ENCODE measurements around the gene RPS2.

The RPS2 gene

DNA sequence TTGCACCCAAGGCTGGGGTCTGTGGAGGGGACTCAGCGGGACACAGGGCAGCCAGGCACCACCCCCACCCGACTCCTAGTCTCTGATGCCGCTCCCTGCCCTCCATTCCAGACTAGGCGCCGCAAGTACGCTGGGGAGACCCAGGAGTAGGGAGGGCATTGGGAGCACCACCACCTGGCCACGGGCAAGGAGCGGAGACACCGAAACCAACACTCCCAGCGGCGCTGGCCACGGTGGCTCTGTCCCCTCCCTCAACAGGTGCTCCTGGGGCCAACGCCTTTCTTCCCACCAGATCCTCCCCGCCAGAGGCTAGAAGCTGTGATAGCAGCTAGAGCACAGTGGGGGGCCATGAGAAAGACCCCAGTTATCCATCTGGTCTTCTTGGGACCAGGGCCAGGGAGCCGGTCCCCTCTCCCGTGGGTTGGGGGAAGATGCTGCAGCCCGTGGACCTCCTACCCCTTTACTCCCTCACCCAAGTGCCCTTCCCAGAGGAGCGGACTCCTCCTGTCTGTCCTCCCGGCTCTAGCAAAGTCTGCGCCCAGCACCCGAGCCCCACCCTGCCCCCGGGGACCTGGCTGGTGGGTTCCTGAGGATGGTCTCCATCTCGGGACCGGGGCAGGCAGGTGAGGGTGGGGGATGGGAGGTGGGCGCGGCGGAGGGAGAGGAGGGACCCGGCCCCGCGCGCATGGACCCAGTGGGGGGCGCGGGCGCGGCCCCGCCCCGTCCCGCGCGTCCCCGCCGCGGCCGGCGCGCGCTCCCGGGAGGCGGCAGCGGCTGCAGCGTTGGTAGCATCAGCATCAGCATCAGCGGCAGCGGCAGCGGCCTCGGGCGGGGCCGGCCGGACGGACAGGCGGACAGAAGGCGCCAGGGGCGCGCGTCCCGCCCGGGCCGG lies 24.8 kb upstream of the RPS2 start, which contains the start of gene SYNGR3:
Gene SYNGR3 (plus strand): TSS at position 762 of the 892 bp plus-strand sequence. CDS start 133 bp downstream, outside the sequence.
- ChIA-PET POLR2A (ENCODE audit: low non-redundant PET) (no interaction called here), CTCF (no interaction called here)
- H3K27ac ChIP-seq: no peak within 1 kb of the TSS; the same call in 1 of the 2 replicates
- TF ChIP-seq, protein P1, sequence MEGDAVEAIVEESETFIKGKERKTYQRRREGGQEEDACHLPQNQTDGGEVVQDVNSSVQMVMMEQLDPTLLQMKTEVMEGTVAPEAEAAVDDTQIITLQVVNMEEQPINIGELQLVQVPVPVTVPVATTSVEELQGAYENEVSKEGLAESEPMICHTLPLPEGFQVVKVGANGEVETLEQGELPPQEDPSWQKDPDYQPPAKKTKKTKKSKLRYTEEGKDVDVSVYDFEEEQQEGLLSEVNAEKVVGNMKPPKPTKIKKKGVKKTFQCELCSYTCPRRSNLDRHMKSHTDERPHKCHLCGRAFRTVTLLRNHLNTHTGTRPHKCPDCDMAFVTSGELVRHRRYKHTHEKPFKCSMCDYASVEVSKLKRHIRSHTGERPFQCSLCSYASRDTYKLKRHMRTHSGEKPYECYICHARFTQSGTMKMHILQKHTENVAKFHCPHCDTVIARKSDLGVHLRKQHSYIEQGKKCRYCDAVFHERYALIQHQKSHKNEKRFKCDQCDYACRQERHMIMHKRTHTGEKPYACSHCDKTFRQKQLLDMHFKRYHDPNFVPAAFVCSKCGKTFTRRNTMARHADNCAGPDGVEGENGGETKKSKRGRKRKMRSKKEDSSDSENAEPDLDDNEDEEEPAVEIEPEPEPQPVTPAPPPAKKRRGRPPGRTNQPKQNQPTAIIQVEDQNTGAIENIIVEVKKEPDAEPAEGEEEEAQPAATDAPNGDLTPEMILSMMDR (conservative IDR thresholded peaks at IDR 0.05; ENCODE audit: low read depth): no peak
- DNase-seq (ENCODE audit: low spot score): no peak

DNA sequence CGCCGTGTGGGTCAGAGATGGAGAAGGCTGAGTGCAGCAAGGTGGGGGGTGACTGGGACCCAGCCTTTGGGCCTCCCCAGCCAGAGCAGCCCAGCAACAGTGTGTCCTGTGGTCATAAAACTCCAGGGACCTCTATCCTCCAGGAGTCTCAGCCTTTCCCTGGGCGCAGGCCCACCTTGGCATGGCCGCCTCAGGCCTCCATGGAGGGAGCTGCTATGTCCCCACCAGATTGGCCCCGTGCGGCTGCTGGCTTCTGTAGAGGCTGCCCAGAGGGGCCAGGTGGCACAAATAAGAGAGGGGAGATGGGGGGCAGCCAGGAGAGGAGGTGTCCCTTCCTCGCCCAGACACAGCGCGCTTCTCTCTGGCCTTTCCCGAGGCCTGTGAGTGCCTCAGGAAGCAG lies 22.6 kb upstream of the RPS2 start:
- peak overlapping the region; percentile 15; the same call in 1 of the 2 replicates for H3K27ac ChIP-seq
- ChIA-PET POLR2A (ENCODE audit: low non-redundant PET) (no interaction called here), CTCF (no interaction called here)
- TF ChIP-seq, protein P1 (conservative IDR thresholded peaks at IDR 0.05; ENCODE audit: low read depth): no peak
- no peak for DNase-seq (ENCODE audit: low spot score)

DNA sequence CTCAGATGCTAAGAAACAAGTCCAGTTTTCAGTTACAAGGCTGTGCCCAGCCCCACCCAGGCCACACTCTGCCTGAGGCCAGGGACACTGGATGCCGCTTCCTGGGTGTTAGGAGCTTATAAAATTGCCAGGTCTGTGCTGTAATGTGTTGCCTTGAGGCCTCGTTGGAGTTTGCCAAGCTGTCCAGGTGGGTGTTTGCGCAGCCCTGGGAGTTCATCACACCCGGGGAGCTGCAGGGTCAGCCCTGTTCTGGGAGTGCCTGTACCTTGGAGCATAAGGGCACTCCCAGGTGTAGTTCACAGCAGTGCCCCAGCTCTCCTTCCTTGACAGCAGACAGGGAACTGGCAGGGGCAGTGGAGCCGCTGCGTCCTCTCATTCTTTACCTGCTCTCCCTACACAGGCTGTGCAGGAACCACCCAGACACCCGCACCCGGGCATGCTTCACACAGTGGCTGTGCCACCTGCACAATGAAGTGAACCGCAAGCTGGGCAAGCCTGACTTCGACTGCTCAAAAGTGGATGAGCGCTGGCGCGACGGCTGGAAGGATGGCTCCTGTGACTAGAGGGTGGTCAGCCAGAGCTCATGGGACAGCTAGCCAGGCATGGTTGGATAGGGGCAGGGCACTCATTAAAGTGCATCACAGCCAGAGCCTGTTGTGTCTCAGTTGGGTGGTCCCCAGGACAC lies 21.0 kb upstream of the RPS2 start:
- CTCF ChIA-PET: interaction anchor here (0.6 to 1.6 kb wide), 2 partner anchors 37 to 155 kb away, joined by 3 to 4 read pairs; no protein-coding TSS in a partner anchor
- peak overlapping the region; percentile 73 for H3K27ac ChIP-seq

DNA sequence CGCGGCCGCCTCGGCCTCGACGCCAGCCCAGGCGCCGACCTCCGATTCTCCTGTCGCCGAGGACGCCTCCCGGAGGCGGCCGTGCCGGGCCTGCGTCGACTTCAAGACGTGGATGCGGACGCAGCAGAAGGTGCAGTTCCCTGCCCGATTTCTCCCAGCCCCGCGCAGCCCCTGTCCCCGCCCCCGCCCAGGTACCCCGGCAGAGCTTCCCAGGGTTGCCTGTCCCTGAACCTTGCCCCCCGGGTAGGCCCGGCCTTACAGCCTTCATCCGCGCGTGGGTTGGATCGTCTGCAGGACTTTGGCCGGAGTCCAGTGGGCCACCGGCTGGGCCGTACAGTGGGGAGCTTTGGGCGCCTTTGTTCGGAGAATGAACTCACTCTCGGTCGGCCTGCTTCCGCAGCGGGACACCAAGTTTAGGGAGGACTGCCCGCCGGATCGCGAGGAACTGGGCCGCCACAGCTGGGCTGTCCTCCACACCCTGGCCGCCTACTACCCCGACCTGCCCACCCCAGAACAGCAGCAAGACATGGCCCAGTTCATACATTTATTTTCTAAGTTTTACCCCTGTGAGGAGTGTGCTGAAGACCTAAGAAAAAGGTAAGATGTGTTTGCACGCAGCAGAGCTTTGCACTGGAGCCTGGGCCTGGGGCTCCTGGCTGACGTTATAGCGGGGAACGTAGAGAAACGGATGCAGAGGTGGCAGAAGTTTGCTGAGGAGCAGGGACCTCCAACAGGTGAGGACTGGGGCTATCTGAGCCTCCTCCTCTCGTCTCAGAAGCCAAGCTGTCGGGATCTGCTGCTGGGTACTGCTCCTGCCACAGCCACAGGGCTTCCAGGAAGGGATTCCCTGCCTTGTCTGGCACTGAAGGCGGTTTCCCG lies 20.0 kb upstream of the RPS2 start:
- CTCF ChIA-PET: interaction anchor here (0.6 to 1.6 kb wide), 3 partner anchors 8 to 228 kb away, joined by 3 to 4 read pairs (median 3); no protein-coding TSS in a partner anchor
- peak overlapping the region; percentile 73 for H3K27ac ChIP-seq

More for the DNA sequence above, 21.0 kb upstream of the RPS2 start:
- no peak for DNase-seq (ENCODE audit: low spot score)
- POLR2A ChIA-PET (ENCODE audit: low non-redundant PET): interaction anchor here (0.6 to 0.7 kb wide), 2 partner anchors 23 to 220 kb away, joined by 3 read pairs; no protein-coding TSS in a partner anchor
- TF ChIP-seq, protein P1 (conservative IDR thresholded peaks at IDR 0.05; ENCODE audit: low read depth): no peak

DNA sequence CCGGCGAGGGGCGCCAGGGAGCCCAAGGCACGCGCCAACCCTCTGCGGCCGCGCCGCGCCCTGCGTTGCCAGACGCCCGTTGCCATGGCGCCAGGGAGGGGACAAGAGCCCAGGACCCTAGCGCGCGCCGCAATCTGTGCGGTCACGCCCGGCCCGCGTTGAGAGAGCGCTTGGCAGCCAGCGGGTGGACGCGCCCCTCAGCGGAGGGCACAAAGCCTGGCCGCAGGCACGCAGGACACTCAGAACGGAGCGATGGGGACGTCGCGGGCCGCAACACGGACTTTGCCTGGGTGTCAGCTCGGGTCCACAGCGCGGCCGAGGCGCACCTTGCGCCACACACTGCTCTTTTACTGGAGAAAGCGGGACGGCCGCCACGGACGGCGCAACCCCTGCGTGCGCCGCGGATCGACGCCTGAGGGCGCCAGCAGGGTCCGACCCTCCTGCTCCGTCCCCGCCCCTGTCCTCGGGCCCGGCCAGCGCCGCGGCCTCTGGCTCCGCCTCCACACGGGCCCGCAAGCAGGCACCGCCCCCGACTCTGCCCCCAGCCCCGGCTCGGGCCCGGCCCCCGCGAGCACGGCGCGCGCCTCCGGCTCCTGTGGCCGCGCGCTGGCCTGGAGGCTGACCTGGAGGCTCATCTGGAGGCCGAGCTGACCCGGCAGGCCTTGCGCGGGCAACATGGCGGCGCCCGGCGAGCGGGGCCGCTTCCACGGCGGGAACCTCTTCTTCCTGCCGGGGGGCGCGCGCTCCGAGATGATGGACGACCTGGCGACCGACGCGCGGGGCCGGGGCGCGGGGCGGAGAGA lies 19.1 kb upstream of the RPS2 start, which contains the start of gene GFER:
Gene GFER (plus strand): TSS at position 650 of the 803 bp plus-strand sequence. CDS start 26 bp downstream, at position 676.
- CTCF ChIA-PET: interaction anchor here (0.6 to 1.6 kb wide), 3 partner anchors 39 to 1201 kb away, joined by 3 to 4 read pairs (median 3); no protein-coding TSS in a partner anchor
- POLR2A ChIA-PET (ENCODE audit: low non-redundant PET): interaction anchor here (0.6 to 0.7 kb wide), 2 partner anchors 18 to 57 kb away, joined by 3 read pairs; no protein-coding TSS in a partner anchor
- peak within 1 kb of the TSS; percentile 73 for H3K27ac ChIP-seq
- TF ChIP-seq, protein P1 (conservative IDR thresholded peaks at IDR 0.05; ENCODE audit: low read depth): peak; percentile 40
- DNase-seq (ENCODE audit: low spot score): peak; percentile 93

More for the DNA sequence above, 20.0 kb upstream of the RPS2 start:
- POLR2A ChIA-PET (ENCODE audit: low non-redundant PET): interaction anchor here (0.6 to 0.7 kb wide), 3 partner anchors 19 to 221 kb away, joined by 3 read pairs; no protein-coding TSS in a partner anchor
- no peak for DNase-seq (ENCODE audit: low spot score)
- TF ChIP-seq, protein P1 (conservative IDR thresholded peaks at IDR 0.05; ENCODE audit: low read depth): no peak

Measured in RWPE1 (cell line).